Activated T-helper 1 cell treated with anti-CD3 and anti-CD28 coated beads, Interleukin-12 subunit alpha, Interleukin-12 subunit beta, Interleukin-2, Interleukin-4 antibody, amounts not matched to agents 30 ng/mL and 10 ng/mL and 1 ng/mL, durations not matched to agents 14 hours and 24 hours and 36 hours (primary cell): ENCODE results near the gene FMNL1. TPM values are rescaled to one million over a fixed set of nuclear protein-coding genes. Genes with fewer than 3 reads are reported as not detected.

ENCODE experiments used
- DNase-seq: peaks from one replicate; pipeline ENCODE4 v3.0.0; 2021; ENCODE audit warnings: low spot score
- H3K27ac Mint-ChIP-seq: one replicate; pipeline ENCODE4 v1.8.0; 2021; ENCODE audit warnings: mild to moderate bottlenecking, mixed read lengths
- H3K27me3 Mint-ChIP-seq: one replicate; pipeline ENCODE4 v1.8.0; 2022; ENCODE audit warnings: mild to moderate bottlenecking, moderate library complexity, mixed read lengths; ENCODE audit not compliant: insufficient read depth
- H3K36me3 Mint-ChIP-seq: one replicate; pipeline ENCODE4 v1.8.0; 2021; ENCODE audit warnings: low read depth, mixed read lengths
- H3K4me1 Mint-ChIP-seq: one replicate; pipeline ENCODE4 v1.8.0; 2021; ENCODE audit warnings: low read depth, mixed read lengths
- H3K4me3 Mint-ChIP-seq: one replicate; pipeline ENCODE4 v1.8.0; 2021; ENCODE audit warnings: mild to moderate bottlenecking, moderate library complexity, mixed read lengths
- H3K9me3 Mint-ChIP-seq: one replicate; pipeline ENCODE4 v1.8.0; 2021; ENCODE audit warnings: mixed read lengths
- intact Hi-C: fragments of 100-400 bp; cut with micrococcal nuclease; formaldehyde crosslinking; loops from one replicate; pipeline ENCODE4 v1.15.1; 2024
- total RNA-seq: library from RNA; stranded (reverse); gene quantifications from 2 replicates; pipeline ENCODE4 v1.2.3, GENCODE V29; 2022

The FMNL1 gene
- total RNA-seq, 1 donor from 2014 or later, result 374 TPM

DNA sequence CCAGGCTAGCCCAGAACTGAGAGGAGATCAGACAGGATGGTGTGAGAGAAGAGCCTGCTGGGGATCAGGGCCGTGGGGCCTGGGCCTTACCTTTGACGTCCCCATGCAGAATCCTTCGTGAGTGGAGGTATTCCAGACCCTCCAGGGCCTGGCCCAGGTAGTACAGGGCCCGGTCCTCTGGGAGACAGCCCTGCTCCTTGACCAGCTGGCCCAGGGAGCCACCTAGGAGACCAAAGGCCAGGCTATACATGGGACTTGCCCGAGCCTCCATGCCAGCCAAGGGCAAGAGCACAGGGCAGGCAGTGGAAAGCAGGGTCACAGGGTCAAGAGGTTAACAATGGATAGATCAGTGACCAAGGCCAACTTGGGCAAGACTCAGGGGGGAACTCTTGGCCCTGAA lies 52.3 kb downstream of the FMNL1 start:
- Mint-ChIP-seq H3K4me1 (peaks cover 31% of the 10 kb centered on the region), H3K4me3 (no peak overlapping the region), H3K36me3 (peaks cover 38% of the 10 kb centered on the region), H3K27me3 (no peaks in the 10 kb centered on the region), H3K9me3 (no peaks in the 10 kb centered on the region), H3K27ac (no peak overlapping the region)
- intact Hi-C loops, result no loop called here
- DNase-seq, result no peak

DNA sequence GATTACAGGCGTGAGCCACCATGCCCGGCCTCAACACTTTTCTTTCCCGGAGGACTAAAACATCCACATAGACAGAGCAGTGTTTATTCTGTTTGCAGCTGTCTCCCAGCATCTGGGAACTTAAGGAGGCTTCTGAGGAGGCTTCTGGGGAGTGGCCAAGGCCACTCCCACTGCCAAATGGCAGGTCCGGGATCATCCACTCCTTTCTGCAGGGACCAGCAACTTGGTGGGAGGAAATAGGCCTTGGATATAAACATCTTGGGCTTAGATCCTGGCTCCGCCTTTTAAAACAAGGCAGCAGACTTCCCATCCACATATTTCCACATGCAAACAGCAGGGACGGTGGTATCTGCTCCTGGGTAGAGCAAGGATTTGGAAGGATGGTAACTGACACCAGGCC lies 54.3 kb downstream of the FMNL1 start:
- no peak overlapping the region for H3K4me3 Mint-ChIP-seq
- no peaks in the 10 kb centered on the region for H3K27me3 Mint-ChIP-seq
- no peaks in the 10 kb centered on the region for H3K9me3 Mint-ChIP-seq
- peaks cover 12% of the 10 kb centered on the region for H3K4me1 Mint-ChIP-seq
- no peak overlapping the region for H3K27ac Mint-ChIP-seq
- H3K36me3 Mint-ChIP-seq, result peaks cover 31% of the 10 kb centered on the region
- intact Hi-C loops, result loop anchor here (2.0 kb wide), 1 partner anchor 31 kb away; no protein-coding TSS in a partner anchor
- no peak for DNase-seq

DNA sequence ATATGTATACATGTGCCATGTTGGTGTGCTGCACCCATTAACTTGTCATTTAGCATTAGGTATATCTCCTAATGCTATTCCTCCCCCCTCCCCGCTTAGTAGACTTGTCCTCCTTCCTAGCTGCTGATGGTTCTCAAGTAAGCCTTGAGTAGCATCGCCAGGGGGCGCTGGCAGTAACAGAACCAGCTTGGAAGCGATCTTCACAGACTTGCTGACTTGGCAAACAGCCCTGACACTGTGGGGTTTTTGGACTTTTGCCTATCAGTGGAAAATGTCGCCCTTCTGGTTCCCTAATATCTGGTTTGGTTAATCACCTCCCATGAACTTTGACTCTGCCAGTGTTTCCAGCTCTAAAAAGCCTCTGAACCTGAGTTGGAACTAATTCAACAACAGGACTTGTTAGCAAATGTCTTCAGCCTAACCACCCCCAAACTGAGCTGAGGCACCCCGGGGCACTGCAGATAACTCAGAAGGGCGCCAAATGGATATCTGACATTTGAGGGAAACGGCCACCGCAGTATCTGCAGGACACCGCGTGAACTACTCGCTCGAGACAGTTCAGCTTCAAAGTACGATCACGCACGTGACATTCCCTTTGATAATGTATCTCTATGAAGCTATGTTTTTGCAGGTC lies 55.6 kb downstream of the FMNL1 start:
- no peaks in the 10 kb centered on the region for H3K27me3 Mint-ChIP-seq
- DNase-seq, result peak; percentile 79
- intact Hi-C loops, result loop anchor here (1.0 to 2.0 kb wide), 3 partner anchors 29 to 108 kb away; partner anchors contain the start of gene MAP3K14
- H3K27ac Mint-ChIP-seq, result peak overlapping the region; percentile 20
- H3K4me3 Mint-ChIP-seq, result no peak overlapping the region
- H3K9me3 Mint-ChIP-seq, result no peaks in the 10 kb centered on the region
- peaks cover 28% of the 10 kb centered on the region for H3K36me3 Mint-ChIP-seq
- peaks cover 12% of the 10 kb centered on the region for H3K4me1 Mint-ChIP-seq

DNA sequence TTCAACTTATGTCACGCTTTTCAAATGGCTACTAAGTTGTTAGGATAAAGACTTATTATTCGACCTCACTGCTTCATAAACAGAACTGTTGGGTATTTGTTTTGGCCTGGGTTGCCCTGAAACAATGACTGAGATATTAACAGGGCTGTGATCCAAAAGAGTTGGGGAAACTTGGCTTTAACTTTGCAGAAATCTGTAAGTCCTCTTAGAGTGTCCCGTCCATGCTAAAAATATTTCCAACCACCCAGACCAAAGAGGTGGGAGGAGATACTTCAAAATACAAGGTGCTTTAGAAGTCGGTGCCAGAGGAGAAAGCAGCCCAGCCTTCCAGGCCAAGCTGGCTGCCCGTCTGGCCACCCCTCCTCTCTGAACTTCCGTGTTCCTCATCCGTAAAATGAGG lies 56.3 kb downstream of the FMNL1 start:
- no peak overlapping the region for H3K4me3 Mint-ChIP-seq

DNA sequence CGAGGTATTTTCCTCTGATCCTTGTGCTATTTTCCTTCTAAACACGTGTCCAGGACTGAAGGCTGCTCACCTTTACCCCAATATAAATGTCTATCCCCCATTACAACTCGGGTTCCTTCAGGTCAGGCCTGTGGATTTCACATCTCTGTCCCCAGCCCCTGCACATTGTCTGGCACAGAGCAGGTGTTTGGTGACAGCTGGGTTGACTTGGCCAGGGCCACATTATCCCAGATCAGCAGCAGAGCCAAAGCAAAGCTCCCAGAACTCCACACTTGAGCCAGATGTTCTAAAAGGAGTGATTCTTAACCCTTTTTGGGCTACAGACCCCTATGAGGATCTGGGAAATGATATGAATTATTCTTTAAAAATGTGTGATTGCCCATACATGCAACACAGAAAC lies 58.2 kb downstream of the FMNL1 start:
- Mint-ChIP-seq H3K36me3 (peaks cover 34% of the 10 kb centered on the region), H3K9me3 (no peaks in the 10 kb centered on the region), H3K4me3 (no peak overlapping the region), H3K4me1 (peaks cover 19% of the 10 kb centered on the region), H3K27me3 (no peaks in the 10 kb centered on the region), H3K27ac (no peak overlapping the region)
- no peak for DNase-seq
- intact Hi-C loops, result no loop called here

More for the DNA sequence above, 56.3 kb downstream of the FMNL1 start:
- intact Hi-C loops, result loop anchor here (1.0 to 2.0 kb wide), 3 partner anchors 29 to 107 kb away; partner anchors contain the start of gene MAP3K14
- no peaks in the 10 kb centered on the region for H3K27me3 Mint-ChIP-seq
- H3K27ac Mint-ChIP-seq, result no peak overlapping the region
- peaks cover 30% of the 10 kb centered on the region for H3K36me3 Mint-ChIP-seq
- H3K9me3 Mint-ChIP-seq, result no peaks in the 10 kb centered on the region
- peaks cover 12% of the 10 kb centered on the region for H3K4me1 Mint-ChIP-seq
- no peak for DNase-seq

DNA sequence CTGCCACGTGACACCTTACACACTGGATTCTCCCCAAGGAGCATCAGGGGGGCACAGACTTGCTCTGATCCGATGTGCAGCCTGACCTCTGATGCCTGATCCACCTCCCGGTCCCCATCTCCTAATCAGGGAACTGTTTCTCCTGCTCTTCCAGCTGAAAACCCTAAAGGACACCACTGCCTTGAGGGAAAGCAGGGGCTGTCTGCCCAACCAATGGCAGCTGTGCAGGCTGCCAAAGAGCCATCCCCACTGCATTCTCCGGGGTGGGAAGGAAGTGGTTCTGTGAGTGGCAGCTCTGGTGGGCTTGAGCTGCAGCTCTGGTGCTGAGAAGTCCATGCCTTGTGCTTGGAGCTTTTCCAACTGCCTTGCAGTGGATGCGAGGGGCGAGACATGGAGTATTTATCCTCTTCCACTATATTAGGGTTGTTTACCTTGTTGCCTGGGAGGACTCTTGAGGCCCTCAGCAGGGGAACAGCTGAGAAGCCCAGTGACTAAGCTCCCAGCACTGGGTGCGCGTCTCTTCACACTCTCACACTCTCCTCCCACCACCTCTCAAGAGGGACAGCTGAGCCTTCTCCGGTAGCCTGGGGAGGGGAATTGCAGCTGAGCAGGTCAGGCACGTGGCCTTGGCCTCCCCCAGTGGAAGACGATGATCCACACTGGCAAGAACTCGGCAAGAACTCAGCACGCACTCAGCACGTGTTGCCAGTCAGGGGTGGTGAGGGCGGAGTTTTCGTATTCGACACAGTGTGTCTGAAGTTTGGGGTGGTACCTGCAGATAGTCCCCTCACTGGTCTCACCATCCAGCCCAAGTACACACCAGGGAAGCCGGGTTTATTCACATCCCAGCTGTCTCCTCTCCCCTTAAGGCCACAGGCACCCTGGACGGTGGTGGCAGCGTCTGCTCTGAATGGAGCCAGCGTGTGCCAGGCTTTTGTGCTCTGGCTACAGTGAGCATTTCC lies 61.3 kb downstream of the FMNL1 start:
- no peaks in the 10 kb centered on the region for H3K27me3 Mint-ChIP-seq
- no peak overlapping the region for H3K4me3 Mint-ChIP-seq
- no peak overlapping the region for H3K27ac Mint-ChIP-seq
- DNase-seq, result no peak
- intact Hi-C loops, result no loop called here
- no peaks in the 10 kb centered on the region for H3K9me3 Mint-ChIP-seq
- peaks cover 45% of the 10 kb centered on the region for H3K36me3 Mint-ChIP-seq
- peaks cover 9% of the 10 kb centered on the region for H3K4me1 Mint-ChIP-seq

DNA sequence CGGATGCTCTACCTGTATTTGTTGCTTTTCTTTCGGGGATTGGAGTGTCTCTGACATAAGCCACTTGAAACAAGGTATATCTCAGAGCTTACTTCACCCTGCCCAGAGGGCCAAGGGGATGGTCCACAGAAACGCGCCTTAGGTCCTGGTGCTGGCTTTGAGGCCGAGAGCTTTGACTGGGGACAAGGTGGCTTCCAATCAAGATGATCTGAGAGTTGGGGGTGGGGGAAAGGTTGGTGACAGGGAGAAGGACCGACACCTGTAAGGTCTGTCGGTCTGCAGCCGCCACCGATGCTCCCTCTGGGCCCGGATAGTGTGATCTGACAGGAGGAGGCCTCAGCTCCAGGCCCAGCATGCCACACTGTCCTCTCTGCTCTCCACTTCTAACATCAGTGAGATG lies 62.0 kb downstream of the FMNL1 start:
- peaks cover 7% of the 10 kb centered on the region for H3K4me1 Mint-ChIP-seq
- H3K27me3 Mint-ChIP-seq, result no peaks in the 10 kb centered on the region
- DNase-seq, result no peak
- peak overlapping the region; percentile 55 for H3K27ac Mint-ChIP-seq
- intact Hi-C loops, result no loop called here
- no peaks in the 10 kb centered on the region for H3K9me3 Mint-ChIP-seq
- H3K4me3 Mint-ChIP-seq, result no peak overlapping the region
- H3K36me3 Mint-ChIP-seq, result peaks cover 46% of the 10 kb centered on the region

DNA sequence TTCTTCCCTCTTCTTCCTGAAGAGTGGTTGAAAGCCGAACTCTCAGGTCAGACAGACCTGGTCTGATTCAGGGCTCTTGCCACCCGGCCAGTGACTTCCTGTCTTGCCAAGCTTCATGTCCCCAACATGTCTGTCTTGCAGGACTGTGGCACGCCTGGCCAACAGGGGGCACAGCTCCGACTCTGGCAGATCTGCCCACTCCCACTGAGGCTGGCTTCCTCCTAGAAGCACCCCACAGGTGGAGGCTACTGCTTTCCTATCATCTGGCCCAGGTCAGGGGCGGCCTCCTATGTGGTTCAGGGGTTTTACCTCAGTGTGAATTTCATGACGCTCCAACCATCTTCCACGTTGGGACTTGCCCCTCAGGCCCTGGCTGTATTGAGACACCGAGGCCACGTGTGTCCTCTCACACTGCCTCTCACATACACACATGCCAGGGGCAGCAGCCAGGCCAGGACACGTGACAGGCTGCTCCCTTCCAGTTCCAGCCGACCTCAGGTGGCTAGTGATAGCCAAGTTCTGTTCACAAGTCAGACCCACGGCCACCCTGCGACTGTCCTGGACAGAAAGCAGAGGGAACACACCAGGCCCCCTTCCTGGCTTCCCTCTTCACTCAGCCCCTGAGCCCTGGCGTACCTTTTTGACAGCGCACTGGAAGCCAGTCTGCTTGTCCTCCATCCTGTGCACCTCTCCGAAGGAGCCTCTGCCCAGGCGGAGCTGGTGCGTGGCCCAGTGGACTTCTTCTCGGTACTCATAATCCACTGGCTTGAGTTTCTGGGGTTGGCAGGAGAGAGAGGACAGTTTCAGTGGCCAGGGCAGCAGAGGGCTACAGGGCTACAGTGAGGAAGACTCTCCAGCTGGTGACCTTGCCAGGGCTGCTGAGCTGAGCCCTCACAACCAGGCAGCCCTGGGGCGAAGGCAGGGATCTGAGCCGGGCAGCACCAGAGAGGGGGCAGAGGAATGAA lies 62.8 kb downstream of the FMNL1 start:
- Mint-ChIP-seq H3K36me3 (peaks cover 44% of the 10 kb centered on the region), H3K9me3 (no peaks in the 10 kb centered on the region), H3K4me3 (no peak overlapping the region), H3K4me1 (peaks cover 7% of the 10 kb centered on the region), H3K27me3 (no peaks in the 10 kb centered on the region), H3K27ac (peak overlapping the region; percentile 55)
- intact Hi-C loops, result no loop called here
- no peak for DNase-seq

DNA sequence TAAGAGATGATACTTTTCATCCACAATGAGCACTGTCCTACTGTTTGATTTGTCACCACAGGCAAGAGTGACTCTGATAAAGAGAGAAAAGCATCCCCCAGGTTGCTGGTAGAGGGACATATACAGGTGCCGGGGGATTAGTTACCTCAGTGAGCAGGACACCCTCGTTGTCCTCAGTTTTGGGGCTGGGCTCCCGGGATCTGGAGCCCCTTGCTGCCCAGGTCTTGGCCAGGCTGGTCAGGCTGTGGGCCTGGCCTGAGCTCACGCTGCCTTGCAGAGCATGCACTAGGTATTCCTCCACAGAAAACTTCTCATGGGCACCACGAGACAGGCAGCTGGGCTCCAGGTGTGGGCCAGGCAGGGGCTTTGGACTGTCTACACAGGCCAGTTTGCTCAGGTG lies 64.6 kb downstream of the FMNL1 start:
- Mint-ChIP-seq H3K36me3 (peaks cover 47% of the 10 kb centered on the region), H3K27ac (no peak overlapping the region), H3K9me3 (no peaks in the 10 kb centered on the region), H3K27me3 (no peaks in the 10 kb centered on the region), H3K4me1 (peaks cover 17% of the 10 kb centered on the region), H3K4me3 (no peak overlapping the region)
- DNase-seq, result no peak
- intact Hi-C loops, result no loop called here

DNA sequence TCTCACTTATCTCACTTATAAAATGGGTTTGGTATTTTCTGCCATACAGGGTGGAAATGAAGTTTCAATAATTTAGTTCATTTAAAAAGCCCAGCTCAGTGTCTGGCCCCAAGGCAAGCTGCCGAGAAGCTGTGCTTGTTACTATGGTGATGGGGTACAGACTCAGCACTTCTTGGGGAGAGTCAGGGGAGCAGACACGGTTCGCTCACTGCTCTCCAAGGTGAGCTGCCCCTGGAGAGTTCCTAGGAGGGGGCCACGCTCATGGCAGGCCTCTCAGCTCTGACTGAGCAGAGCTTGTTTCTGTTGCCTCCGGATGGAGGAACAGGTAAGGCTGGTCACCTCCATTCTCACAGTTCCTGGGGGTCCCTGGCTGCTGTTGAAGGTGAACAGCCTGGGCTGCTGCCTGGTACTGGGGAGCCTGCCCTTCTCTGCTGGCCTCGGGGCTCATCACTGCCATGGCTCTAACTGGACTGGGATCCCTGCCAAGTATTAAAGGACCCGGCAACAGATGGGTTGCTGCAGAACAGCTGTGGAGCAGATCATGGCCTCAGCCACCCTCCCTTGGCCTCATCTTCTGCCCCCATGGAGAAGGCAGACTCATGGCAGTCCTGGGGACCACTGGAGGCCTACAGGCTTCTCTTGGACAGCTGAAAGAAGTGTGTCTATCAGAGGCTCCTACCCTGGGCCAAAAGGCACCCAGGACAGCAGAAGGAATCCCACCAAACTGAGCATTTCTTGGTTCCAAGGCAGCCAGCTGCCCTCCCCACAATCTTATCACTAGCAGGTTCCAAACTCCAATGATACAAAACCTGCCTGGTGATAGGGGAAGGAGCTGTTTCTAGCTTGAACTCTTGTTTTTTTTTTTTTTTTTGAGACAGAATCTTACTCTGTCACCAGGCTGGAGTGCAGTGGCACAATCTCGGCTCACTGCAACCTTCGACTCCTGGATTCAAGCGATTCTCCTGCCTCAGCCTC lies 66.1 kb downstream of the FMNL1 start:
- Mint-ChIP-seq H3K27me3 (no peaks in the 10 kb centered on the region), H3K4me1 (peaks cover 30% of the 10 kb centered on the region), H3K4me3 (no peak overlapping the region), H3K27ac (no peak overlapping the region), H3K36me3 (peaks cover 46% of the 10 kb centered on the region), H3K9me3 (no peaks in the 10 kb centered on the region)
- DNase-seq, result no peak
- intact Hi-C loops, result no loop called here

DNA sequence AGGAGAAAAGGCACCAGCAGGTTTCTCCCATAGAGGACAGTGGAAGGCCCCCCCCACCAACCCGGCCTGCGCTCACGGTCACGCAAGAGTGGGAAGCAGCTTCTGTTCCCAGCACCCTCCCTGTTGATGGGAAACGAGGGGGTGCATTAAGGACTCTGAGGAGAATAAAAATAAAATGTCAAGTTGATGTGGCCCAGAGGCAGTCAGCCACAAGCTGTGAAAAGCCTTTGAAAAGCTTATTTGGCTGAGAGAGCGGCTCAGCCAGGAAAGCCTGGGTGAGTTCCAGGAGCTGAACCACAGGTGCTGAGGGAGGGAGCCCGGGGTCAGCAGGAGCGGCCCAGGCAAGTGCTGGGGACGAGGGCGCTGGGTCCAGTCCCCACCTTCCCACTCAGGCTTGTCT lies 67.1 kb downstream of the FMNL1 start:
- H3K36me3 Mint-ChIP-seq, result peaks cover 44% of the 10 kb centered on the region
- DNase-seq, result no peak
- H3K27me3 Mint-ChIP-seq, result no peaks in the 10 kb centered on the region
- H3K4me3 Mint-ChIP-seq, result no peak overlapping the region
- H3K27ac Mint-ChIP-seq, result no peak overlapping the region
- no peaks in the 10 kb centered on the region for H3K9me3 Mint-ChIP-seq
- H3K4me1 Mint-ChIP-seq, result peaks cover 40% of the 10 kb centered on the region
- intact Hi-C loops, result no loop called here
